Measurements from ENCODE around the gene ABCC4. TPM values are rescaled to one million over a fixed set of nuclear protein-coding genes. Genes with fewer than 3 reads are reported as not detected.

The ABCC4 gene
- total RNA-seq, 1 experiment from 2014 or later: 26.3 TPM

- intact Hi-C loops (cut with micrococcal nuclease): no loop called here
- H3K4me2 ChIP-seq (ENCODE audit: low read length): no peak overlapping the region
- no peak for TF ChIP-seq JUND (IDR thresholded peaks at IDR 0.05)
- TF ChIP-seq FOSL1 (IDR thresholded peaks at IDR 0.05; ENCODE audit: low read depth): no peak
- no peak for TF ChIP-seq CTCF (IDR thresholded peaks at IDR 0.05 in 2 of 3, conservative IDR thresholded peaks at IDR 0.05 in 1 of 3; ENCODE audit: borderline replicate concordance in 1 of 3, insufficient read depth in 1 of 3, low read depth in 2 of 3, low read length in 2 of 3)
- TF ChIP-seq CEBPB (IDR thresholded peaks at IDR 0.05; ENCODE audit: low read depth): no peak
- TF ChIP-seq, protein P1, sequence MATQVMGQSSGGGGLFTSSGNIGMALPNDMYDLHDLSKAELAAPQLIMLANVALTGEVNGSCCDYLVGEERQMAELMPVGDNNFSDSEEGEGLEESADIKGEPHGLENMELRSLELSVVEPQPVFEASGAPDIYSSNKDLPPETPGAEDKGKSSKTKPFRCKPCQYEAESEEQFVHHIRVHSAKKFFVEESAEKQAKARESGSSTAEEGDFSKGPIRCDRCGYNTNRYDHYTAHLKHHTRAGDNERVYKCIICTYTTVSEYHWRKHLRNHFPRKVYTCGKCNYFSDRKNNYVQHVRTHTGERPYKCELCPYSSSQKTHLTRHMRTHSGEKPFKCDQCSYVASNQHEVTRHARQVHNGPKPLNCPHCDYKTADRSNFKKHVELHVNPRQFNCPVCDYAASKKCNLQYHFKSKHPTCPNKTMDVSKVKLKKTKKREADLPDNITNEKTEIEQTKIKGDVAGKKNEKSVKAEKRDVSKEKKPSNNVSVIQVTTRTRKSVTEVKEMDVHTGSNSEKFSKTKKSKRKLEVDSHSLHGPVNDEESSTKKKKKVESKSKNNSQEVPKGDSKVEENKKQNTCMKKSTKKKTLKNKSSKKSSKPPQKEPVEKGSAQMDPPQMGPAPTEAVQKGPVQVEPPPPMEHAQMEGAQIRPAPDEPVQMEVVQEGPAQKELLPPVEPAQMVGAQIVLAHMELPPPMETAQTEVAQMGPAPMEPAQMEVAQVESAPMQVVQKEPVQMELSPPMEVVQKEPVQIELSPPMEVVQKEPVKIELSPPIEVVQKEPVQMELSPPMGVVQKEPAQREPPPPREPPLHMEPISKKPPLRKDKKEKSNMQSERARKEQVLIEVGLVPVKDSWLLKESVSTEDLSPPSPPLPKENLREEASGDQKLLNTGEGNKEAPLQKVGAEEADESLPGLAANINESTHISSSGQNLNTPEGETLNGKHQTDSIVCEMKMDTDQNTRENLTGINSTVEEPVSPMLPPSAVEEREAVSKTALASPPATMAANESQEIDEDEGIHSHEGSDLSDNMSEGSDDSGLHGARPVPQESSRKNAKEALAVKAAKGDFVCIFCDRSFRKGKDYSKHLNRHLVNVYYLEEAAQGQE (IDR thresholded peaks at IDR 0.05; ENCODE audit: low read depth): no peak
- no peak for TF ChIP-seq TCF7L2 (IDR thresholded peaks at IDR 0.05; ENCODE audit: borderline replicate concordance, extremely low read depth, insufficient read depth, insufficient read length)
- no peak for TF ChIP-seq CBX3 (IDR thresholded peaks at IDR 0.05; ENCODE audit: low read depth)
Measured at GRCh38 chr13:95260031-95260525, 41.2 kb downstream of the ABCC4 start.

More at GRCh38 chr13:95260031-95260525, 41.2 kb downstream of the ABCC4 start:
- H3K27me3 ChIP-seq (ENCODE audit: insufficient read depth, low read length): no peaks in the 10 kb centered on the region
- H3K4me3 ChIP-seq (replicated peaks in 1 of 2; ENCODE audit: low read depth in 1 of 2, low read length in 2 of 2): no peak overlapping the region
- RAD21 ChIA-PET (ENCODE audit: low non-redundant PET in 1 of 2, low total read pairs in 2 of 2, uncharacterized antibody in 2 of 2, unreplicated experiment in 2 of 2): no interaction called here
- H4K20me1 ChIP-seq (ENCODE audit: insufficient read depth): no peaks in the 10 kb centered on the region
- H3K9me3 ChIP-seq (ENCODE audit: control insufficient read depth in 1 of 2, insufficient read depth in 1 of 2, low read depth in 1 of 2, low read length in 2 of 2): no peaks in the 10 kb centered on the region
- H2AFZ ChIP-seq (ENCODE audit: low read depth, low read length, poor library complexity, severe bottlenecking): no peak overlapping the region
- H3K9me2 ChIP-seq (ENCODE audit: insufficient read depth): no peaks in the 10 kb centered on the region
- H3K36me3 ChIP-seq (ENCODE audit: control insufficient read depth in 1 of 2, insufficient read depth in 2 of 2, low read length in 2 of 2): no peaks in the 10 kb centered on the region
- no peak overlapping the region for H3K9ac ChIP-seq (ENCODE audit: low read length)
- POLR2A ChIA-PET: interaction anchor here (0.9 kb wide), 1 partner anchor 43 kb away, joined by 4 read pairs; no protein-coding TSS in a partner anchor
- DNase-seq (ENCODE audit: low read depth, low spot score) (no peak), ATAC-seq (no peak)
- H3K79me2 ChIP-seq (ENCODE audit: insufficient read depth, low read length): peaks cover 65% of the 10 kb centered on the region
- H3K4me1 ChIP-seq (ENCODE audit: control insufficient read depth in 1 of 2, insufficient read depth in 2 of 2, low read length in 2 of 2): peaks cover 36 to 76% of the 10 kb centered on the region in 2 experiments
- no peak overlapping the region for H3K27ac ChIP-seq (ENCODE audit: low read depth, low read length)
- CTCF ChIA-PET: no interaction called here
- BruUV-seq (replicated peaks): no TSS peak
